HepG2 (cell line): ENCODE results near the gene OTUB2. TPM values are rescaled to one million over a fixed set of nuclear protein-coding genes. Genes with fewer than 3 reads are reported as not detected.
A peak's percentile ranks its signal among the peaks of the same experiment; 100 is the strongest.

Source experiments
- ATF2 ChIP-seq: sonication (generic); formaldehyde crosslinking; IDR thresholded peaks from 2 replicates; pipeline ENCODE4 v1.4.0; 2020; ENCODE audit warnings: missing genetic modification reagents
- CEBPZ ChIP-seq: IDR thresholded peaks from 2 replicates; pipeline ENCODE4 v1.6.1; 2012; ENCODE audit warnings: low read length, improper control_type of control experiment
- CREB3 ChIP-seq: sonication (generic); formaldehyde crosslinking; IDR thresholded peaks from 2 replicates; pipeline ENCODE4 v1.5.0; 2020; ENCODE audit warnings: missing genetic modification reagents
- HMGA1 ChIP-seq: sonication (generic); formaldehyde crosslinking; conservative IDR thresholded peaks from 2 replicates; pipeline ENCODE4 v1.4.0; 2020; ENCODE audit warnings: missing genetic modification reagents
- KAT8 ChIP-seq: IDR thresholded peaks from 2 replicates; pipeline ENCODE4 v1.6.1; 2016; ENCODE audit warnings: missing genetic modification reagents, missing compliant biosample characterization
- MED8 ChIP-seq: sonication (generic); formaldehyde crosslinking; IDR thresholded peaks from 2 replicates; pipeline ENCODE4 v1.8.1; 2023; ENCODE audit warnings: mild to moderate bottlenecking, missing genetic modification reagents; ENCODE audit not compliant: insufficient replicate concordance
- RXRB ChIP-seq: IDR thresholded peaks from 2 replicates; pipeline ENCODE4 v1.6.1; 2016; ENCODE audit warnings: borderline replicate concordance, missing genetic modification reagents, missing compliant biosample characterization
- SP140L ChIP-seq: sonication (generic); formaldehyde crosslinking; IDR thresholded peaks from 2 replicates; pipeline ENCODE4 v1.4.0; 2020; ENCODE audit warnings: missing genetic modification reagents, borderline replicate concordance
- TEF ChIP-seq: sonication (generic); formaldehyde crosslinking; IDR thresholded peaks from 2 replicates; pipeline ENCODE4 v1.5.0; 2020; ENCODE audit warnings: missing genetic modification reagents
- TERF1 ChIP-seq: sonication (generic); formaldehyde crosslinking; IDR thresholded peaks from 2 replicates; pipeline ENCODE4 v1.8.0; 2022; ENCODE audit warnings: mild to moderate bottlenecking, missing genetic modification reagents, moderate library complexity
- TRIM22 ChIP-seq: fragments of 450-650 bp; IDR thresholded peaks from 2 replicates; pipeline ENCODE4 v1.6.1; 2017
- ZBTB38 ChIP-seq: sonication (generic); formaldehyde crosslinking; IDR thresholded peaks from 2 replicates; pipeline ENCODE4 v1.5.1; 2020; ENCODE audit warnings: mild to moderate bottlenecking, missing genetic modification reagents
- ZEB1 ChIP-seq: IDR thresholded peaks from 2 replicates; pipeline ENCODE4 v1.6.1; 2012; ENCODE audit warnings: mild to moderate bottlenecking, low read depth, inconsistent platforms; ENCODE audit not compliant: insufficient replicate concordance
- ZKSCAN8 ChIP-seq: IDR thresholded peaks from 2 replicates; pipeline ENCODE4 v1.6.1; 2016; ENCODE audit warnings: borderline replicate concordance, missing genetic modification reagents, missing compliant biosample characterization
- ZNF253 ChIP-seq: sonication (generic); formaldehyde crosslinking; IDR thresholded peaks from 2 replicates; pipeline ENCODE4 v1.8.0; 2022; ENCODE audit warnings: mild to moderate bottlenecking, missing genetic modification reagents, borderline replicate concordance
- ZNF275 ChIP-seq: sonication (generic); formaldehyde crosslinking; IDR thresholded peaks from 2 replicates; pipeline ENCODE4 v1.8.0; 2022; ENCODE audit warnings: missing genetic modification reagents, mild to moderate bottlenecking, inconsistent platforms, borderline replicate concordance
- ZNF414 ChIP-seq: sonication (generic); formaldehyde crosslinking; IDR thresholded peaks from 2 replicates; pipeline ENCODE4 v1.5.0; 2020; ENCODE audit warnings: missing genetic modification reagents
- ZNF674 ChIP-seq: sonication (generic); formaldehyde crosslinking; IDR thresholded peaks from 2 replicates; pipeline ENCODE4 v1.5.0; 2020; ENCODE audit warnings: low read depth, mild to moderate bottlenecking, missing genetic modification reagents
- polyA plus RNA-seq, 8 experiments: library from polyadenylated mRNA; depleted of rRNA in 3 of 8; stranded (reverse) in 7 of 8; unstranded in 1 of 8; fragments of >200 nt; fragmentation: Illumina TruSeq in 4 of 8; extraction: Trizol in 4 of 8; gene quantifications; 2 replicates each; pipeline versions ENCODE4 v1.2.1 to v1.2.3, GENCODE V29; 2011 to 2016; ENCODE audit warnings: low read depth in 4 of 8, missing spikeins in 1 of 8, mixed read lengths in 1 of 8; ENCODE audit not compliant: insufficient read depth in 1 of 8
- total RNA-seq, 5 experiments: library from RNA; depleted of rRNA; stranded (reverse); fragments of >200 nt; fragmentation: Illumina TruSeq; extraction: Trizol; gene quantifications; 2 replicates each; pipeline ENCODE4 v1.2.3, GENCODE V29; 2016; ENCODE audit warnings: low read depth in 1 of 5

Gene OTUB2
- total and polyA plus RNA-seq, 2 of the 13 experiments (the other 11 are each of a cell fraction or from before 2014, with no cell fraction given) = 2.2 to 2.4 TPM

- TF ChIP-seq ATF2 (no peak), HMGA1 (no peak), ZNF275 (CRISPR knock-in tag) (no peak), SP140L (CRISPR knock-in tag) (no peak), ZNF253 (CRISPR knock-in tag) (no peak), ZKSCAN8 (CRISPR knock-in tag) (peak; percentile 24; the same call in 1 of the 2 replicates), KAT8 (CRISPR knock-in tag) (no peak; the same call in 1 of the 2 replicates), ZNF414 (CRISPR knock-in tag) (no peak), ZNF674 (CRISPR knock-in tag) (no peak), TERF1 (CRISPR knock-in tag) (no peak), CREB3 (CRISPR knock-in tag) (no peak), CEBPZ (no peak), RXRB (CRISPR knock-in tag) (peak; percentile 57; the same call in 1 of the 2 replicates), MED8 (CRISPR knock-in tag) (no peak), ZEB1 (no peak), TEF (no peak), TRIM22 (no peak), ZBTB38 (CRISPR knock-in tag) (no peak)
These were observed 32.6 kb downstream of the OTUB2 start (continued) for GRCh38 chr14:94058674-94059138.
